Stimulated activated effector memory CD8-positive, alpha-beta T cell treated with anti-CD3 and anti-CD28 coated beads, Interleukin-12 subunit alpha, Interleukin-12 subunit beta, amount 100 ng/mL, for 72 hours (primary cell): ENCODE data around the gene CPT2.

ENCODE experiments used
- ATAC-seq: fragments of 150-1000 bp; cut with Tn5 transposase; 2 replicates; pipeline ENCODE4 v1.10.0; 2021
- DNase-seq, 2 donors: peaks; one replicate each; pipeline ENCODE4 v3.0.0; 2021 to 2022; ENCODE audit warnings: low spot score in 2 of 2
- H3K27ac Mint-ChIP-seq: one replicate; pipeline ENCODE4 v1.8.0; 2022; ENCODE audit warnings: mild to moderate bottlenecking, mixed read lengths
- H3K36me3 Mint-ChIP-seq: one replicate; pipeline ENCODE4 v1.8.0; 2022; ENCODE audit warnings: mild to moderate bottlenecking, mixed read lengths
- H3K4me1 Mint-ChIP-seq: one replicate; pipeline ENCODE4 v1.8.0; 2022; ENCODE audit warnings: mixed read lengths
- H3K4me3 Mint-ChIP-seq: one replicate; pipeline ENCODE4 v1.8.0; 2022; ENCODE audit warnings: mild to moderate bottlenecking, mixed read lengths
- H3K9me3 Mint-ChIP-seq: one replicate; pipeline ENCODE4 v1.8.0; 2022; ENCODE audit warnings: mixed read lengths

CPT2 gene

DNA sequence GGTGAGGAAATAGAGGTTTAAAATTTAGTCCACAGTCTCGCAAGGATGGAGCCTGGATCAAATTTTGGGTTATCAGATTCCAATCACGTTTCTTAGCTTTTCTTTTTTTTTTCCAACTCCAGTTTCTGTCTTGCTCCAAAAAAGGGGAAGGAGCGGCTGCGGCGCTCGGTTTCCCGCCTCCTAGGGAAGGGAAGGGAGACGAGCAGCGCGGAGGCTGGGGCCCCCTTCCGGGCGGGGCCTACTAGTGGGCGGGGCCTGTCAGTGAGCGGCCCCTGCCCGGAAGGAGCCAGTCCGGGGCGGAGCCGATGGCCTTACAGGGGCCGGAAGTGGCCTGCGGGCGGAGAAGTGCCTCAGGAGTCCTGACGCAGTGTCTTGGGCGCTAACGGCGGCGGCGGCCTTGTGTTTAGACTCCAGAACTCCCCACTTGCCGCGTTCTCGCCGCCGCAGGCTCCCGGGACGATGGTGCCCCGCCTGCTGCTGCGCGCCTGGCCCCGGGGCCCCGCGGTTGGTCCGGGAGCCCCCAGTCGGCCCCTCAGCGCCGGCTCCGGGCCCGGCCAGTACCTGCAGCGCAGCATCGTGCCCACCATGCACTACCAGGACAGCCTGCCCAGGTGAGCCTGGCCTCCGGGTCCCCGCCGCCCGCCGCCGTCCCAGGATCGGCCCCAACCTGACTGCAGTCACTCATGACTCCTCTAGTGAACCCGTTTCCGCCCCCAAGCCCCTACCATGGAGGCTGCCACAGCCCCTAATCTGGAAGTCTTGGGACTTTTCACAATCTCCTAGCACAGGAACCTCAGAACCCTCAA lies at the start of gene CPT2:
Gene CPT2 (plus strand): TSS at position 340 of the 806 bp plus-strand sequence. CDS start 120 bp downstream, at position 460.
- peak; percentile 86 to 93 for DNase-seq
- H3K27ac Mint-ChIP-seq, result peak within 1 kb of the TSS; percentile 96
- no peaks in the 10 kb centered on the region for H3K9me3 Mint-ChIP-seq
- peak; percentile 99 for ATAC-seq
- peak within 1 kb of the TSS; percentile 84 for H3K4me3 Mint-ChIP-seq
- H3K4me1 Mint-ChIP-seq, result peaks cover 24% of the 10 kb centered on the region
- H3K36me3 Mint-ChIP-seq, result peaks cover 15% of the 10 kb centered on the region

DNA sequence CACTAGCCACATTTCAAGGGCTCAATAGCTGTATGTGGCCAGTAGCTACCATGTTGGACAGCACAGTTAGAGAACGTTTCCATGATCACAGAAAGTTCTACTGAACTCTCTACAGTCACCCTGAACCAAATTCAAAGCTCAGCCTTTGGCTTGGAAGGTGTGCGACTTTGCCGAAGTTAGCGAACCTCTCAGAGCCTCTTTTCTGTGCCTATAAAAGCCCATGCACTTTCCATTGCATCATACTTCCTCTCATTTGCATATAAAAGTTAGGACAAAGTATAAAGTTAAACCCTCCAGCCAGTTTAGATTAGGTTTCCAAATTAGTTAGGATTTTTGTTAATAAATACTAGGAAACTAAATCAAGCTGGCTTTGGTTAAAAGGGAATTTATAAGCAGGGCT lies 49.5 kb upstream of the CPT2 start:
- H3K36me3 Mint-ChIP-seq, result no peaks in the 10 kb centered on the region
- H3K4me3 Mint-ChIP-seq, result no peak overlapping the region
- H3K9me3 Mint-ChIP-seq, result no peaks in the 10 kb centered on the region
- DNase-seq, result no peak
- H3K27ac Mint-ChIP-seq, result no peak overlapping the region
- no peak for ATAC-seq
- H3K4me1 Mint-ChIP-seq, result no peaks in the 10 kb centered on the region

DNA sequence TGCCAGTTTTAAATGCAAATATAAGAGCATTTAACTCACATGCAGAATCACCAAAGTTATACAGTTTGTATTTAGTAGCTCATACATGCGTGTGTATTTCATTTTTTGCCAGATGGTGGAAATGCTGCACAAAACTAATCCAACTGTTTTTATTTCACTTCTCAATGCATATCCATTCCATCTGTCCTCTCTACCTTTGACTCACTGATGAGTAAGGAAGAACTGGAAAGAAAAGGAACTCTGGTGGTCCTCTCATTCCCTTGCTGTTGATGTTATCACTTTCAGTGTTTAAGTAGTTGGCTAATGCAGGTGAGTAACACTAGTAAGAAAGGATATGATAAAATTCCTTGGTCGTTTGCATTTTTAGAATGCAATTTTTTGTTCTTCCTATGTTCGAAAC lies 48.5 kb upstream of the CPT2 start:
- Mint-ChIP-seq H3K4me1 (no peaks in the 10 kb centered on the region), H3K36me3 (no peaks in the 10 kb centered on the region), H3K27ac (no peak overlapping the region), H3K4me3 (no peak overlapping the region), H3K9me3 (no peaks in the 10 kb centered on the region)
- DNase-seq, result no peak
- no peak for ATAC-seq

DNA sequence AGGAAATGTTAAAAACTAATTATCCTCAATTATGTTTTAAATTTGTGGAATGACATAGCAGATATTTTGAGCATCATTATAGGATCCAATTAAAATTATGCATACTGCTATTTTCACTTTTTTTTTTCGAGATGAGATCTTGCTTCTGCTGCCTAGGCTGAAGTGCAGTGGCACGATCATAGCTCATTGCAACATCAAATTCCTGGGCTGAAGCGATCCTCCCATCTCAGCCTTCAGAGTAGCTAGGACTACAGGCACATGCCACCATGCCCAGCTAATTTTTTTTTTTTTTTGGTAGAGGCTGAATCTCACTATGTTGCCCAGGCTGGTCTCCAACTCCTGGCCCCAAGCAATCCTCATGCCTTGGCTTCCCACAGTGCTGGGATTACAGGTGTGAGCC lies 42.9 kb upstream of the CPT2 start:
- Mint-ChIP-seq H3K4me1 (no peaks in the 10 kb centered on the region), H3K27ac (no peak overlapping the region), H3K9me3 (no peaks in the 10 kb centered on the region), H3K4me3 (no peak overlapping the region), H3K36me3 (no peaks in the 10 kb centered on the region)
- ATAC-seq (no peak), DNase-seq (no peak)

DNA sequence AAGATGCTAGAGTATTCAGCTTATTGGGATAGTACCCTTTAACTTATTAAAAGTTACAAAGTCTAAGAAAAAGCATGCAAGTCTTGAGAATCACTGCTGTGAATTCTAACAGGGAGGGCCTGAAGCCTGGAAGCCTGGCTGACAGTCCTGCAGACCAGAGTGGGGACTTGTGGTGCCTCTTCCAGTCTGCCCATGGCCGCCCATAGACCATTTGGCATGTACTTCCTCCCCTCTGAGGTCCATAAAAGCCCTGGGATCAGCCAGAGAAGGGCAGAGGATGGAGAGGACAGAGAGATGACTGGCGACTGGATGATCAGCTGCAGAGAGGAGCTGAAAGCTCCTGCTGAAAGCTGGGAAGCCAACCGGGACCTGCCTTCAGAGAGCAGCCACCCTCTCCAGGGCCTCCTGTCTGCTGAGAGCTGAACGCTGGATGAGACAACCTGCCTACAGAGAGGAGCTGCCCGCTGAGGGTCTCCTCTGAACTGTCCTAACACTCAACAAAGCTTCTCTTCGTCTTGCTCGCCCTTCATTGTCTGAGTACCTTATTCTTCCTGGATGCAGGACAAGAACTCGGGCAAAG lies 41.7 kb upstream of the CPT2 start:
- H3K27ac Mint-ChIP-seq, result no peak overlapping the region
- DNase-seq, result no peak

DNA sequence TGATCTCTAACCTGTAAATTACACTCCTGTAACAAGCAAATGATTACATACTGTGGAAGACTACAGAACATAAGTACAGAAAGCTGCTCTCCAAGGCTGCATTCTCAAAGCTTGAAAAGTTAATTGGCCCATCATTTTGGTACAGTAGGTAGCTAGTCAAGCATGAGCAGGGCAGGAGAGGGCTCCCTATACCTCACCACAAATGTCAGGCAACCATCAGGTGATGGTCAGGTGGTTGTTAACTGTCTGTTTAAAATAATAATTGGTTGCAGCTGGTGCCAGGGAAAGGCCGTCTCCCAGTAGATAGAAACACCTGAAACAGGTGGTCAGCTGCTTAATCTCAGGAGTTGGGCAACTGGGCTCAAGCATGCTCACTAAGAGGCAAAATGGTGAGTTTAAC lies 41.1 kb upstream of the CPT2 start:
- H3K36me3 Mint-ChIP-seq, result no peaks in the 10 kb centered on the region
- H3K9me3 Mint-ChIP-seq, result no peaks in the 10 kb centered on the region
- H3K4me1 Mint-ChIP-seq, result no peaks in the 10 kb centered on the region
- no peak for DNase-seq
- no peak overlapping the region for H3K27ac Mint-ChIP-seq
- no peak overlapping the region for H3K4me3 Mint-ChIP-seq
- ATAC-seq, result no peak

More for the DNA sequence above, 41.7 kb upstream of the CPT2 start:
- Mint-ChIP-seq H3K4me1 (no peaks in the 10 kb centered on the region), H3K4me3 (no peak overlapping the region), H3K36me3 (no peaks in the 10 kb centered on the region), H3K9me3 (no peaks in the 10 kb centered on the region)
- ATAC-seq, result no peak

DNA sequence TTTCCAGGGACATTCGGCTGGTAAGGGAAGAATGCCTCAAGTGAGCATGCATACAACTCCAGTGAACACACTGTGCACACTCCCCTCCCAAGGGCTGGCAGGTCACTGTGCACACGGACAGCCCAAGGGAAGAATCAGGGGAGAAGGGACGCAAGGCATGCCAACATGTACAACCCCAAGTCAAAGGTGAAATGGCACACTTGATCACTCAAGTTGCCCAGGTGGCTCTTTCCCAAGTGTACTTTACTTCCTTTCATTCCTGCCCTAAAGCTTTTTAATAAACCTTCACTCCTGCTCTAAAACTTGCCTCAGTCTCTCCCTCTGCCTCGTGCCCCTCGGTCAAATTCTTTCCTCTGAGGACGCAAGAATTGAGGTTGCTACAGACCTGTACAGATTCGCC lies 40.7 kb upstream of the CPT2 start:
- ATAC-seq (no peak), DNase-seq (no peak)
- Mint-ChIP-seq H3K4me3 (no peak overlapping the region), H3K36me3 (no peaks in the 10 kb centered on the region), H3K27ac (no peak overlapping the region), H3K4me1 (no peaks in the 10 kb centered on the region), H3K9me3 (no peaks in the 10 kb centered on the region)

DNA sequence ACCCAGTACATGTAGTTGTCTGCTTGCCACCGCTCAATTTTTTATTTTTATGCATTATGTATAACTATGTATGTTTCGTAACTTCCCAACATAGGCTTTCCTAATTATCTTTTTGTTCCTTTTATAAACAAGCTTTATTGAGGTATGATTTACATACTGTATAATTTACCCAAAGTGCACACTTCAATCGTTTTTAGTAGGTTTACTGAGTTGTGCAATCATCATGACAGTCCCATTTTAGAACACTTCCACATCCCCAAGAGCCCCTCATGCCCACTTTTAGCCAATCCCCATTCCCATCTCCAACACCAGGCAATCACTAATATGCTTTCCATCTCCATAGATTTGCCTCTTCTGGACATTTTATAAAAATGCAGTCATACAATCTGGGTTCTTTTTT lies 39.8 kb upstream of the CPT2 start:
- H3K9me3 Mint-ChIP-seq, result no peaks in the 10 kb centered on the region
- no peak overlapping the region for H3K4me3 Mint-ChIP-seq
- H3K27ac Mint-ChIP-seq, result no peak overlapping the region
- no peaks in the 10 kb centered on the region for H3K36me3 Mint-ChIP-seq
- DNase-seq (no peak), ATAC-seq (no peak)
- H3K4me1 Mint-ChIP-seq, result no peaks in the 10 kb centered on the region

DNA sequence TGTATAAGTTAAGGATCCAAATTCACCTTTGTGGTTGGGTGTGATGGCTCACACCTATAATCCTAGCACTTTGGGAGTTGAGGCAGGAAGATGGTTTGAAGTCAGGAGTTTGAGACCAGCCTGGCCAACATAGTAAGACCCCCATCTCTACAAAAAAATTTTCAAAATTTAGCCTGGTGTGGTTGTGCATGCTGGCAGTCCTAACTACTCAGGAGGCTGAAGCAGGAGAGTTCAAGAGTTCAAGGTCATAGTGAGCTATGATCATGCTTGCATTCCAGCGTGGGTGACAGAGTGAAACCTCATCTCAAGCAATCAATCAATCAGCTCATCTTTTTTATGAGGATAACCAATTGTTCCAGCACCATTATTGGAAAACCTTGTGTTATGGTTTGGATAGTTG lies 37.7 kb upstream of the CPT2 start:
- Mint-ChIP-seq H3K36me3 (no peaks in the 10 kb centered on the region), H3K27ac (no peak overlapping the region), H3K9me3 (no peaks in the 10 kb centered on the region), H3K4me1 (no peaks in the 10 kb centered on the region), H3K4me3 (no peak overlapping the region)
- DNase-seq, result no peak
- no peak for ATAC-seq

DNA sequence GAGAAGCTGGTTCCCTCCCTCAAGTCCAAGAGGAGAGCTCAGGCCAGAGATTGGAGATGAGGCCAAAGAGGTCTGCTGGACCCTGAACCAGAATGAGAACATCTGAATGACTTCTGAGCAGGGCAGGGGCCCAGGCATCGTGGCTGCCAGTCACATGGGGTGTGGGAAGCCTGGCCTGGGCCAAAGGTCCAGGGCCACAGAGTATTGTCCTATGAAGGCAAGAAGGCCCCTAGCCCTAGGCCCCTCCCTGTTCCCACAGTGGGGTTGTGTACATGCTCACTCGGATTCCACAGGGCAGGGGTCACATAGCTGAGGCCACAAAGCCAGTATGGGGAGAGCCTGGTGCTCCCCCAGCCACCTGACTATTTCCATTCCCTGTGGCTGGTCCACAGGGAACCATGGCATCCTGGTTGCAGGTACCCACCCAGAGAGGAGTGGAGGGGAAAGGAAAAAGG lies 35.7 kb upstream of the CPT2 start:
- no peak for ATAC-seq
- Mint-ChIP-seq H3K4me1 (no peaks in the 10 kb centered on the region), H3K9me3 (no peaks in the 10 kb centered on the region), H3K4me3 (no peak overlapping the region), H3K27ac (no peak overlapping the region), H3K36me3 (no peaks in the 10 kb centered on the region)
- no peak for DNase-seq

DNA sequence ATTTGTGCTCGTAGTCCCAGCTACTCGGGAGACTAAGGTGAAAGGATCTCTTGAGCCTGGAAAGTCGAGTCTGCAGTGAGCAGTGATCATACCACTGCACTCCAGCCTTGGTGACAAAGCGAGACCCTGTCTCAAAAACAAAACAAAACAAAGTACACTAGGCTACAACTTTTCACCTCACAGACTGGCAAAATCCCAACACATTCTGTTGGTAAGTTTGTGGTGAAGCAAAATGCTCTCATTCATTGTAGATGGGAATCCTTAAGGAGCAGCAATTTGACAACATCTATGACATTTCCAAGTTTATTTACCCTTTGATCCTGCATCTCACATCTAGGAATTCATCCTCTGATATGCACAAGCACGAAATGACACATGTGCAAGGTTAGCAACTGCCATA lies 34.0 kb upstream of the CPT2 start:
- H3K36me3 Mint-ChIP-seq, result no peaks in the 10 kb centered on the region
- H3K4me1 Mint-ChIP-seq, result no peaks in the 10 kb centered on the region
- DNase-seq, result no peak
- H3K4me3 Mint-ChIP-seq, result no peak overlapping the region
- H3K9me3 Mint-ChIP-seq, result no peaks in the 10 kb centered on the region
- no peak overlapping the region for H3K27ac Mint-ChIP-seq
- ATAC-seq, result no peak

DNA sequence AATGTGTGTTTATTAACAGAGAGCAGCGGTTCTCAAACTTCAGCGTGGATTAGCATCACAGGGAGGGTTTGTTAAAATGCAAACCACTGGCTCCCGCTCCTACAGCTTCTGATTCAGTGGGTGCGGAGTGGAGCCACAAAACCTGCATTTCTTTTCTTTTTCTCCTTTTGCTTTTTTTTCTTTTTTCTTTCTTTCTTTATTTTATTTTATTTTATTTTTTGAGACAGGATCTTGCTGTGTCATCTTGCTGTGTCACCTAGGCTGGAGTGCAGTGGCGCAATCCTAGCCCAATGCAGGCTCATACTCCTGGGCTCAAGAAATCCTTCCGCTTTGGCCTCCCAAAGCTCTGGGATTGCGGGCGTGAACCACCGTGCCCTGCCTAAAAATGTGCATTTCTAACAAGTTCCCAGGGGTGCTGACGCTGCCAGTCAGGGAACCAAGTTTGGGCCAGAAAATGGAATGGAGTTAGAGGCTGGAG lies 33.3 kb upstream of the CPT2 start:
- H3K36me3 Mint-ChIP-seq, result no peaks in the 10 kb centered on the region
- no peak overlapping the region for H3K4me3 Mint-ChIP-seq
- ATAC-seq (no peak), DNase-seq (no peak)
- H3K27ac Mint-ChIP-seq, result no peak overlapping the region
- H3K4me1 Mint-ChIP-seq, result no peaks in the 10 kb centered on the region
- H3K9me3 Mint-ChIP-seq, result no peaks in the 10 kb centered on the region

DNA sequence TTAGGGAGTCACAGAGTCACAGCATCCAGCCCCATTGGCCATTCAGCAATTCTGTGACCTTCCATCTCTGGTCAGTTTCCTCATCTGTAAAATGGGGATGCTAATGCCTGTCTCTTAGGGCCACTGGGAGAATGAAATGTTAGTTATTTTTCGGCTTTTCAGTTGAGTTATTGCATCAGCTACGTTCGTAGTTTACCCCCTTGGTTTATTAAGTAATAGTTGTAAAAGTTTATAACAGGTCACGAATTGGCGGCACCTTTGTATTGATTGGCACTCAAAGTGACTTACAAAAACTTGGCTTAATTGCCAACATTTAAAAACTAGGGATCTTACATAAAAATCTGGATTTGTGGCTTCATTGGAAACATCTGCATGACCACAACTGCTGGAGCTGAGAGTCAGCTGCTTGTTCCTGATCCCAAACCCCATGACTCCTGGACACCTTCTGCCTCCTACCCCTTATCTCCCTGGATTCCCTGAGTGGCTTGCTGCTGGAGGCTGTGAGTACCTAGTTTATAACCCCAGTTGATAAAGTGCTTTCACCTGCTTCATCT lies 31.1 kb upstream of the CPT2 start:
- Mint-ChIP-seq H3K9me3 (no peaks in the 10 kb centered on the region), H3K4me3 (no peak overlapping the region), H3K4me1 (no peaks in the 10 kb centered on the region), H3K27ac (no peak overlapping the region), H3K36me3 (no peaks in the 10 kb centered on the region)
- DNase-seq, result no peak
- no peak for ATAC-seq

DNA sequence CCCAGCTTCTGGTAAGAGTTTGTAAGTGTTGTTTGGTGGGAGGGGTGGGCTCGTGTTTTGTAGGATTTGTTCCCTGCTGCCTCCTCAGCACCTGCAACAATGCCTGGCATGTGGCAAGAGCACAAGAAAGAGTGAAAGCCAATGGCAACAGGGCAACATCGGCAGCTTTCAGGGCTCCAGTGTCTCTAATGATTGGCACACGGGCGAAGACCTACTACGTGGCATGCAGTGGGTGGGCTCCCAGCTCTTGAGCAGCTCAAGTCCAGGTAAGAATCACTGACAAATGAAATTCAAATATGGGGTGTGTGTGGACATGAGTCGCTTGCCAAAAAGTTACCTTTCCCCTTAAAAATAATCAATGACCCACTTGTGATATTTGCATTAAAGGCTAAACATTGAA lies 30.3 kb upstream of the CPT2 start:
- Mint-ChIP-seq H3K4me1 (no peaks in the 10 kb centered on the region), H3K9me3 (no peaks in the 10 kb centered on the region), H3K27ac (no peak overlapping the region), H3K36me3 (no peaks in the 10 kb centered on the region), H3K4me3 (no peak overlapping the region)
- DNase-seq, result no peak
- no peak for ATAC-seq

DNA sequence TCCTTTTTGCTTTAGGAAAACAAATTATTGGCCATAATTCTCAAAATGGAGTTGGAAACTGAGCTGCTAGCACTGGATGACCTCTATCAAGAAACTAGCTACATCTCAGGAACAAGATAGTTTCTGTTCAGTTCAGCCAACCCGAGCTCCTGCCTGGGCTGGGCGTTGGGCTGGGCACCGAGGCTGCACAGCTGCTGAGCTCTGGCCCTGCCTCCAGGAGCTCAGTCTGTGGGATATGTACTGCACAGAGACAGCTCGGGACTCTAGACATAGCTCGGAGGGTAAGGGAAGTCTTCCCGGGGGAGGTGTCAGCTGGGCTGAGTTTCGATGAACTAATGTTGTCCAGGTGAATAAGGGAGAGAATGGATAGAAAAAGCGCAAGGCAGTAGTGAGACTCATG lies 29.7 kb upstream of the CPT2 start:
- Mint-ChIP-seq H3K4me1 (no peaks in the 10 kb centered on the region), H3K36me3 (no peaks in the 10 kb centered on the region), H3K4me3 (no peak overlapping the region), H3K9me3 (no peaks in the 10 kb centered on the region), H3K27ac (no peak overlapping the region)
- no peak for DNase-seq
- no peak for ATAC-seq
